ENCODE results near the gene MRPL37.

DNA sequence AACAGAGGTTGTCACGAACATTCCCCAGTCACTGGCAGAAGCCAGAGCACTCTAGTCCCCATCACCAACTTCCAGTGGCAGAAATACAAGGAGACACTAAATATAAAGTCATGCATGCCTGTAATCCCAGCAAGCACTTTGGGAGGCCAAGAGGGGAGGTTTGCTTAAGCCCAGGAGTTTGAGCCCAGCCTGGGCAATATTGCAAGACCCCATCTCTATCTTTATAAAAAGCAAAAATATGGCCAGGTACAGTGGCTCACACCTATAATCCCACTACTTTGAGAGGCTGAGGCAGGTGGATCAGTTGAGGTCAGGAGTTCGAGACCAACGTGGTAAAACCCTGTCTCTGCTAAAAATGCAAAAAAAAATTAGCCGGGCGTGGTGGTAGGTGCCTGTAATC lies 6.5 kb upstream of the MRPL37 start:
- TF ChIP-seq, protein P1, sequence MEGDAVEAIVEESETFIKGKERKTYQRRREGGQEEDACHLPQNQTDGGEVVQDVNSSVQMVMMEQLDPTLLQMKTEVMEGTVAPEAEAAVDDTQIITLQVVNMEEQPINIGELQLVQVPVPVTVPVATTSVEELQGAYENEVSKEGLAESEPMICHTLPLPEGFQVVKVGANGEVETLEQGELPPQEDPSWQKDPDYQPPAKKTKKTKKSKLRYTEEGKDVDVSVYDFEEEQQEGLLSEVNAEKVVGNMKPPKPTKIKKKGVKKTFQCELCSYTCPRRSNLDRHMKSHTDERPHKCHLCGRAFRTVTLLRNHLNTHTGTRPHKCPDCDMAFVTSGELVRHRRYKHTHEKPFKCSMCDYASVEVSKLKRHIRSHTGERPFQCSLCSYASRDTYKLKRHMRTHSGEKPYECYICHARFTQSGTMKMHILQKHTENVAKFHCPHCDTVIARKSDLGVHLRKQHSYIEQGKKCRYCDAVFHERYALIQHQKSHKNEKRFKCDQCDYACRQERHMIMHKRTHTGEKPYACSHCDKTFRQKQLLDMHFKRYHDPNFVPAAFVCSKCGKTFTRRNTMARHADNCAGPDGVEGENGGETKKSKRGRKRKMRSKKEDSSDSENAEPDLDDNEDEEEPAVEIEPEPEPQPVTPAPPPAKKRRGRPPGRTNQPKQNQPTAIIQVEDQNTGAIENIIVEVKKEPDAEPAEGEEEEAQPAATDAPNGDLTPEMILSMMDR (conservative IDR thresholded peaks at IDR 0.05; ENCODE audit: low read length), result no peak
- no peak for TF ChIP-seq EZH2phosphoT487 (IDR thresholded peaks at IDR 0.05; ENCODE audit: borderline replicate concordance, low read depth, low read length)

Data from OCI-LY7 (cell line).